GM18498 (cell line): ENCODE measurements around the gene GOSR1.
"Not testable (repeated sequence)": the region's sequence is repeated elsewhere in the genome, so short reads cannot be mapped to it uniquely, and the experiment has no call there.

Source experiments
- ATAC-seq: cut with Tn5 transposase; IDR thresholded peaks from one replicate; pipeline ENCODE4 v1.9.1; 2021; ENCODE audit warnings: mild to moderate bottlenecking, moderate library complexity; ENCODE audit not compliant: unreplicated experiment

Gene GOSR1

DNA sequence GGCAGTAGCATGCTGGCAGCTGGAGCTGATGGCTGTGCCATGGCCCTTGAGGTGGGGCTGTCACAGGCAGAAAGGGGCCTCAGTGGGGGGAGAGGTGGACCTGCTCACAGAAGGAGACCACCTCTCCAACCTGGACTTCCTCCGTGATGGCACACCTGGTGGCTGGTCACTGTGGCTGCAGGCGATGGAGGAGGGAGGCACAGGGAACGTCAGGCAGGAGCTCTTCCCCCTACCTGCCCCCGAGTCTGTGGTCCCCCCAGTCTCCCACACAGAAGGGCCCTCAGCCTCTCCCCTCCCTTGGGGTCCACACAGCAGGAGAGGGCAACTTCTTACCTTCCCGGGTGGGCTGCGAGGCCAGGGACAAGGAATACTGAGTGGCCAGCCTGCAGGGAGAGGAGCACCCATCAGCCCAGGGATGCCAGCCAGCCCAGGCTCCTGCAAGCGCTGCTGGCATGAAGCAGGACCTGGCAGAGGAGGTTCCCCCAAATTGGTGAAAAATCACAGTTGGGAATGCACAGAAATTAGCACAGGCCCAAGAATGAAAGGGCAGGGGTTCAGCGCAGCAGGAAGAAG lies 96.5 kb downstream of the GOSR1 start:
- no peak for ATAC-seq

- ATAC-seq: not testable (repeated sequence)
Observed at GRCh38 chr17:30574309-30574708, 97.1 kb downstream of the GOSR1 start.

DNA sequence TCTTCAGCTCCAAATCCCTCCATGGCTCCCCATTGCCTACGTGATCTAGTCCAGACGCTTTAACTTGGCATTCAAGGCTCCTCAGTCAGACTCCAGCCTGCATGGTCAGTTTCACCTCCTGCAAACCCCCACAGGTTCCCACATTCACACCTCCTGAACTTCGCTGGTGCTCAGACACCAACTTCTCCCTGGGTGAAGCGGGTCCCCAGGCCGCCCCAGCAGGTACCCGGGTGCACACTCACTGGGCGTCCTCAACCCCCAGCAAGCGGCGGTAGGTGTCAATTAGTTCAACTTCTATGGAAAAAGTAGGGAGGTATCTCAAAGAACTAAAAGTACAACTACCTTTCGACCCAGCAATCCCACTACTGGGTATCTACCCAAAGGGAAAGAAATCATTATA lies 97.6 kb downstream of the GOSR1 start:
- not testable (repeated sequence) for ATAC-seq

DNA sequence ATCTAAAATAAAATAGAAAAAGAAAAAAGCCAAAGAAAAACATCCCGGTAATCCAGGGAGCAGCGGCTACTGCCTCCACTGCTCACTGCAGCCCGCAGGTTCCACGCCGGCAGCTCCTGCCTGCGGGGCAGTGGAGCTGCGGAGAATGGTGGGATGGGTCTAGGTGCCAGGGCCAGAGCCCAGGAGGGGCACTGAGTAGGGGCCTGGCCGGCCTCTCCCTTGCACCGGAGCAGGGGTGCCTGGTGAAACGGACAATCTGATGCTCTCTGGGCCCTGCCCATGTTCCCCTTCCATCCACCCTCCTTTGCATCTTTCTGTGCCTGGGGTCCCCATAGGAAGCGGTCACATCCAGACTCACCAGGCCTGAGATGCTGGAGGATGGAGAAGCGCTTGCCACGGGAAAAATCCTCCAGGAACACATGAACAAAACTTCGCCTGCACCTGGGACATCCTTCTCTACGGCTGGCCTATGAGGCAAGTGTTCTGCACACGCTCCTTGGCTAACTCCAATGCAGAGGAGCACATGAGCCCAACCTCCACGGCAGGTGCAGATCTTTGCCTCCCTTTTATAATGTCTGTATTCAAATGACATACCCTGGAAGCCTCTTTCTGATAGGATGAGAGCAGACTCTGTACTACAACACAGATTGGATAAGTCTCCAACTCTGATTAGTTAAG lies 98.6 kb downstream of the GOSR1 start:
- ATAC-seq: not testable (repeated sequence)

DNA sequence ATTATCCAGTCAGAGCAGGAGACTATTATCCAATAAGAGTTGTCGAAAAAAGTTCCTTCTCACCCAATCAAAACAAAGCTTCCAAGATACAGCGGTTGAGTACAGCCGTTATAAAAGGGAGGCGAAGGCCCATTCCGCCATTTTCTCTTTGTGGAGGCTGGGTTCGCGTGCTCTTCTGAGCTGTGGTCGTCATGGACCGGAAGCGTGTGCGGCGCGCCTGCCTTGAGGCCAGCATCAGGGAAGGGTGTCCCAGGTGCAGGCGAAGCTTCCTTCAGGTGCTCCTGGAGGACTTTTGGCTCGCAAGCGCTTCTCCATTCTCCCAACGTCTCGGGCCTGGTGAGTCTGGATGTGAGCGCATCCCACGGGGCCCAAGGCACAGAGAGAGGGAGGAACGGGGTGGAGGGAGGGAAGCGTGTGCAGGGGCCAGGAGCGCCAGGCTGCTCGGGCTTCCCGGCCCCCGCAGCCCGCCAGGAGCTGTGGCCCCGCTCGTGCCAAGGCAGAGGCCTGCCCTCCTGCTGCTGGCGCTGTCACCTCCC lies 99.2 kb downstream of the GOSR1 start:
- no peak for ATAC-seq
